ENCODE measurements around the gene ST6GAL1.

ST6GAL1 gene

DNA sequence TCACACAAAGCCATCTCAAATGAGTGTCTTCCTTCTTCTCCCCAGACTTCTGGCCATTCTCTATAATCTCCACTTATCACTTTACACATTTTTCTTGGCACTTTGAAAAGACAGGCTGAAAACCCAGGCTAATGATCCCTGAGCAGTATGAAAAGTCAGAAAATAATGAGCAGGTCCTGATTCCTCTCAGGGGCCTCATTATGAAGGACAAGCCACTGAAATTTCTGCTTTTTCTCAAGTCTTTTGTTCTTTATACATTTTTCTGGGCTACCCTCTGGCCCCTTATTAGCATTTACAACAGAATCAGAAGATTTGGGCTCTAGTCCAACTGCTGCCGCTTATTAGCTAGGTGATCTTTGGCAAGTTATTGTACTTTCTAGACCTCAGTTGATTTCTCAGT lies 9.5 kb upstream of the ST6GAL1 start:
- Histone ChIP-seq H3K4me1 (no peaks in the 10 kb centered on the region), H3K36me3 (no peaks in the 10 kb centered on the region), H3K27me3 (no peaks in the 10 kb centered on the region), H3K27ac (no peak overlapping the region), H3K9me3 (no peaks in the 10 kb centered on the region), H3K4me3 (no peak overlapping the region)
- TF ChIP-seq, protein P1, sequence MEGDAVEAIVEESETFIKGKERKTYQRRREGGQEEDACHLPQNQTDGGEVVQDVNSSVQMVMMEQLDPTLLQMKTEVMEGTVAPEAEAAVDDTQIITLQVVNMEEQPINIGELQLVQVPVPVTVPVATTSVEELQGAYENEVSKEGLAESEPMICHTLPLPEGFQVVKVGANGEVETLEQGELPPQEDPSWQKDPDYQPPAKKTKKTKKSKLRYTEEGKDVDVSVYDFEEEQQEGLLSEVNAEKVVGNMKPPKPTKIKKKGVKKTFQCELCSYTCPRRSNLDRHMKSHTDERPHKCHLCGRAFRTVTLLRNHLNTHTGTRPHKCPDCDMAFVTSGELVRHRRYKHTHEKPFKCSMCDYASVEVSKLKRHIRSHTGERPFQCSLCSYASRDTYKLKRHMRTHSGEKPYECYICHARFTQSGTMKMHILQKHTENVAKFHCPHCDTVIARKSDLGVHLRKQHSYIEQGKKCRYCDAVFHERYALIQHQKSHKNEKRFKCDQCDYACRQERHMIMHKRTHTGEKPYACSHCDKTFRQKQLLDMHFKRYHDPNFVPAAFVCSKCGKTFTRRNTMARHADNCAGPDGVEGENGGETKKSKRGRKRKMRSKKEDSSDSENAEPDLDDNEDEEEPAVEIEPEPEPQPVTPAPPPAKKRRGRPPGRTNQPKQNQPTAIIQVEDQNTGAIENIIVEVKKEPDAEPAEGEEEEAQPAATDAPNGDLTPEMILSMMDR (IDR thresholded peaks at IDR 0.05), result no peak
- intact Hi-C loops (cut with DNase I; ENCODE audit: low total_unique reads), result no loop called here
- no peak for DNase-seq

DNA sequence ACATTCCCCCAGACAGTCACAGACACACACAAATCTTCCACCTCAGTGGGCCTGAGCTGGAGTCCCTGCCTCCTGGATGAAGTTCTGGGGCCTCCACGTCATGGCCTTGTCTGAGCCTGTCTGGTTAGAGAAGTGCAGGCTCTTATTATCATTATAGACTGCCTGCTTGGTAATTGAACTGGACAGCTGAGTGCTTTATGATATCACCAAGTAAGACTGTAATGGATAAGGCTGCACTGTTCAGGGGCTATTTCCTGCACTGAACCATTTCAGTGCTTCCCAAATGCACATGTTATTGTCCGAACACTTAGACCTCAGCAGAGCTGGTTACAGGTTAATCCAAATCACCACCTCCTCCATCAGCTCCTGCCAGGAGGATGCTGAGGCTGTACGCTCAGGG lies 8.7 kb upstream of the ST6GAL1 start:
- TF ChIP-seq, protein P1 (IDR thresholded peaks at IDR 0.05), result no peak
- Histone ChIP-seq H3K27ac (no peak overlapping the region), H3K4me1 (no peaks in the 10 kb centered on the region), H3K27me3 (no peaks in the 10 kb centered on the region), H3K36me3 (no peaks in the 10 kb centered on the region), H3K4me3 (no peak overlapping the region), H3K9me3 (no peaks in the 10 kb centered on the region)
- DNase-seq, result no peak
- intact Hi-C loops (cut with DNase I; ENCODE audit: low total_unique reads), result no loop called here

- TF ChIP-seq, protein P1 (IDR thresholded peaks at IDR 0.05), result no peak
- intact Hi-C loops (cut with DNase I; ENCODE audit: low total_unique reads), result no loop called here
- H3K27me3 ChIP-seq, result no peaks in the 10 kb centered on the region
- no peak for DNase-seq
- no peak overlapping the region for H3K4me3 ChIP-seq
- H3K9me3 ChIP-seq, result no peaks in the 10 kb centered on the region
- no peaks in the 10 kb centered on the region for H3K36me3 ChIP-seq
- no peak overlapping the region for H3K27ac ChIP-seq
- no peaks in the 10 kb centered on the region for H3K4me1 ChIP-seq
Measured at GRCh38 chr3:186922224-186922623, 8.1 kb upstream of the ST6GAL1 start.

DNA sequence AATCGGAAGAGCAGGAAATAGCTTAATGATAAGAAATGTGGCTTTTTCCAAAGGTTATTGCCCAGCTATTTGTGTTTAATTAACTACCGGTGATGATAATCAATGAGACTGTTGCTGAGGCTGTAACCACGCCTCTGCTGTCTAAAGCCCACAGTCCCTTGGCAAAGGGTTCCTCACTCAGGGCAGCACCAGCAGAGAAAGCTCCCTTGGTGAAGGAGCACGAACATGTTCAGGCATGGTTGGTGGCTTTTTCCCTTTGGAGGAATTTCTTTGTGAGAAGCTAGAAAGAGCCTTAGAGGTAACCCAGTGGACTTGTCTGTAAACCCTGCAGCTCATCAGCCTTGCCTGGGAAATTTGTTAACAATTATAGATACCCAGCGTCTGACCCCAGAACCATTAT lies 7.5 kb upstream of the ST6GAL1 start:
- no peaks in the 10 kb centered on the region for H3K27me3 ChIP-seq
- H3K4me3 ChIP-seq, result no peak overlapping the region
- no peaks in the 10 kb centered on the region for H3K36me3 ChIP-seq
- H3K9me3 ChIP-seq, result no peaks in the 10 kb centered on the region
- H3K4me1 ChIP-seq, result no peaks in the 10 kb centered on the region
- TF ChIP-seq, protein P1 (IDR thresholded peaks at IDR 0.05), result no peak
- no peak overlapping the region for H3K27ac ChIP-seq
- intact Hi-C loops (cut with DNase I; ENCODE audit: low total_unique reads), result no loop called here
- no peak for DNase-seq

DNA sequence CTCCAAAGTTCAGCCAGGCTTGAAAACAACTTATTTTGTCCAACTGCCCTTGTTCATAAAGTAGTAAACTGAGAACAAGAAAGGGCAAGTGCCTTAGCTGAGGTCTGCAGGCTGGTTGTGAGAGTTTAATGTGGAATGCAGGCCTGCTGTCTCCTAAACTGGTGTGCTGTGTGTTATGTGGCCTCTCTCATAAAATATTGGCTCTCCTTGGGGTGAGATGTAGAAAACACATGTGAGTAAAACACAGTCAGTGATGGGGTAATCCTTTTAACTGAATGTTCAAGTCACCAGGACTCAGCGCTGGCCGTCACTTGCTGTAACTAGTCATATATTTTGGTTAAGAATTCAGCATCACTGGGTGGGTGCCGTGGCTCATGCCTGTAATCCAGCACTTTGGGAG lies 7.1 kb upstream of the ST6GAL1 start:
- no peaks in the 10 kb centered on the region for H3K9me3 ChIP-seq
- H3K4me3 ChIP-seq, result no peak overlapping the region
- TF ChIP-seq, protein P1 (IDR thresholded peaks at IDR 0.05), result no peak
- no peaks in the 10 kb centered on the region for H3K4me1 ChIP-seq
- no peaks in the 10 kb centered on the region for H3K27me3 ChIP-seq
- DNase-seq, result no peak
- intact Hi-C loops (cut with DNase I; ENCODE audit: low total_unique reads), result no loop called here
- no peak overlapping the region for H3K27ac ChIP-seq
- no peaks in the 10 kb centered on the region for H3K36me3 ChIP-seq

DNA sequence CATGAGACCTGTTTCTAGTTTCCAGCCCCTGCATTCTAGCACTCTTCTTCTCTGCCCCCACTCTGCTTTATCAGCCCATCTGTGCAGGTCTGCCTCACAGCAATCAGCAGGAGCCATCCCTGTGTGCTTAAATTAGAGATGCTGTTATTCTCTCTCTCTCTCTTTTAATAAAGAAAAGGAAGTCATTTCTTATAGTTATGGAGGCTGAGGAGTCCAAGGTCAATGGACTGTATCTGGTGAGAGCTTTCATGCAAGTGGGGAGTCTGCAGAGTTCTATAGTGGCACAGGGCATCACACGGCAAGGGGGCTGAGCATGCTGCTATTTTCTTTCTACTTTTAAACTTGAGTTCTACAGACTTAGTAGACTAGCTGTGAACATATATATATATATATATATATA lies 4.5 kb upstream of the ST6GAL1 start:
- H3K27me3 ChIP-seq, result no peaks in the 10 kb centered on the region
- H3K4me1 ChIP-seq, result peaks cover 0 to 7% (median 5%) of the 10 kb centered on the region in 4 donors
- TF ChIP-seq, protein P1 (IDR thresholded peaks at IDR 0.05), result no peak
- no peaks in the 10 kb centered on the region for H3K9me3 ChIP-seq
- H3K27ac ChIP-seq, result no peak overlapping the region
- intact Hi-C loops (cut with DNase I; ENCODE audit: low total_unique reads), result no loop called here
- no peak for DNase-seq
- no peak overlapping the region for H3K4me3 ChIP-seq
- H3K36me3 ChIP-seq, result no peaks in the 10 kb centered on the region

Data from tibial artery (tissue), 4 donors.